ENCODE measurements around the gene CTBP1. TPM values are rescaled to one million over a fixed set of nuclear protein-coding genes. Genes with fewer than 3 reads are reported as not detected.
"Not testable (repeated sequence)": the region's sequence is repeated elsewhere in the genome, so short reads cannot be mapped to it uniquely, and the experiment has no call there.

The CTBP1 gene
- total RNA-seq, 1 experiment from 2014 or later: 153 TPM

DNA sequence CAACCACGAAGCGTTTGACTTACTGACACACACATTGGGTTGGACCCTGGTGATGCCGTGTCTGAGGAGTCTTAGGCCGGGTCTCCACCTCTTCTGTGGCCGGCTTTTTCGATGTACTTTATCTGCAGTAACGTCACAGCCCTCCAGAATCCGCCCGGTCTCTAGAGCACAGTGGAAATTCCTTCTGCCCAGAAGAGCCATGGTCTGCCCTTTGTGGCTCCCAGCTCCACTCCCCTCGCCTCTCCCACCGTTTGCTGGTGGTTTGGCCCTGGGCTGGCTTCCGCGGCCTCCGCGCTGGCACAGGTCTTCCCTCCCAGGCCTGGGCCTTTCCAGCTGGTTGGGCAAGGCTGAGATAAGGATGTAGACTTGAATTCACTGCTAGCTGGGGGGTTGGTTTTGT lies 45.1 kb upstream of the CTBP1 start:
- H4K20me1 ChIP-seq (ENCODE audit: insufficient read depth): peaks cover 58% of the 10 kb centered on the region
- H2AFZ ChIP-seq: no peak overlapping the region
- H3K4me1 ChIP-seq (replicated peaks; ENCODE audit: insufficient read depth): peaks cover 19% of the 10 kb centered on the region
- intact Hi-C loops (cut with micrococcal nuclease; ENCODE audit: unreplicated experiment): loop anchor here (5.0 kb wide), 1 partner anchor 47 kb away; the partner anchor contains the start of gene CTBP1
- peaks cover 7% of the 10 kb centered on the region for H3F3A ChIP-seq (ENCODE audit: insufficient read depth, low read depth)
- no peaks in the 10 kb centered on the region for H3K9me3 ChIP-seq (ENCODE audit: insufficient read depth, low read depth)
- H3K4me3 ChIP-seq: no peak overlapping the region
- H3K27me3 ChIP-seq (ENCODE audit: insufficient read depth, low read depth): no peaks in the 10 kb centered on the region
- H3K79me2 ChIP-seq (ENCODE audit: low read depth): peaks cover 73% of the 10 kb centered on the region
- H3K27ac ChIP-seq: no peak overlapping the region
- no peaks in the 10 kb centered on the region for H3K36me3 ChIP-seq (ENCODE audit: low read depth)
- TF ChIP-seq, protein P1, sequence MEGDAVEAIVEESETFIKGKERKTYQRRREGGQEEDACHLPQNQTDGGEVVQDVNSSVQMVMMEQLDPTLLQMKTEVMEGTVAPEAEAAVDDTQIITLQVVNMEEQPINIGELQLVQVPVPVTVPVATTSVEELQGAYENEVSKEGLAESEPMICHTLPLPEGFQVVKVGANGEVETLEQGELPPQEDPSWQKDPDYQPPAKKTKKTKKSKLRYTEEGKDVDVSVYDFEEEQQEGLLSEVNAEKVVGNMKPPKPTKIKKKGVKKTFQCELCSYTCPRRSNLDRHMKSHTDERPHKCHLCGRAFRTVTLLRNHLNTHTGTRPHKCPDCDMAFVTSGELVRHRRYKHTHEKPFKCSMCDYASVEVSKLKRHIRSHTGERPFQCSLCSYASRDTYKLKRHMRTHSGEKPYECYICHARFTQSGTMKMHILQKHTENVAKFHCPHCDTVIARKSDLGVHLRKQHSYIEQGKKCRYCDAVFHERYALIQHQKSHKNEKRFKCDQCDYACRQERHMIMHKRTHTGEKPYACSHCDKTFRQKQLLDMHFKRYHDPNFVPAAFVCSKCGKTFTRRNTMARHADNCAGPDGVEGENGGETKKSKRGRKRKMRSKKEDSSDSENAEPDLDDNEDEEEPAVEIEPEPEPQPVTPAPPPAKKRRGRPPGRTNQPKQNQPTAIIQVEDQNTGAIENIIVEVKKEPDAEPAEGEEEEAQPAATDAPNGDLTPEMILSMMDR (conservative IDR thresholded peaks at IDR 0.05): no peak
- POLR2A ChIA-PET (ENCODE audit: unreplicated experiment): interaction anchor here (0.5 kb wide), 1 partner anchor 36 kb away, joined by 8 read pairs; no protein-coding TSS in a partner anchor
- DNase-seq: no peak
- no TSS peak for BruUV-seq (replicated peaks)
- no peak overlapping the region for H3K4me2 ChIP-seq
- CTCF ChIA-PET: no interaction called here
- H3K9me2 ChIP-seq (ENCODE audit: insufficient read depth): no peaks in the 10 kb centered on the region

DNA sequence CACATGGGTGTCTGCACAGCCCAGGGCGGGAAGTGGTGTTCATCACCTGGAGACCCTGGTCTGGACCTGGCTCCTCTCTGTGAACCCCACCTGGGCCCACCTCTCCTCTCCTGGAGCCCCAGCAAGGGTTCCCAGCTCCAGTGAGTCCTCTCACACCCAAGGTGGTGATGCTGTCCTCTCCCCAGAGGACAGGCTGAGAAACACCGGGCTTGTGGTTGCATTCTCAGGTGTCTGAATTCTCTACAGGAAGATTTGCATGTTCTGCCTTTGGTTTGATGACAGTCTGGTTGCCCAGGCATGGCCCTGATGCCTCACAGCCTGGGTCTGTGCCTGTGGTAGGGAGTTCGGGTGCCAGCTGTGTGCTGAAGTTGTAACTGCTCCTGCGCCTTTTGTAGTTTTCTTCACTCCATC lies 44.6 kb upstream of the CTBP1 start:
- Histone ChIP-seq H3K9me3 (ENCODE audit: insufficient read depth, low read depth) (no peaks in the 10 kb centered on the region), H3K27me3 (ENCODE audit: insufficient read depth, low read depth) (no peaks in the 10 kb centered on the region), H3F3A (ENCODE audit: insufficient read depth, low read depth) (peaks cover 11% of the 10 kb centered on the region), H3K27ac (no peak overlapping the region), H3K4me1 (replicated peaks; ENCODE audit: insufficient read depth) (peaks cover 24% of the 10 kb centered on the region), H3K79me2 (ENCODE audit: low read depth) (peaks cover 70% of the 10 kb centered on the region), H2AFZ (no peak overlapping the region), H4K20me1 (ENCODE audit: insufficient read depth) (peaks cover 56% of the 10 kb centered on the region), H3K36me3 (ENCODE audit: low read depth) (no peaks in the 10 kb centered on the region), H3K4me2 (no peak overlapping the region), H3K4me3 (no peak overlapping the region), H3K9me2 (ENCODE audit: insufficient read depth) (no peaks in the 10 kb centered on the region)
- no peak for DNase-seq
- intact Hi-C loops (cut with micrococcal nuclease; ENCODE audit: unreplicated experiment): loop anchor here (5.0 kb wide), 1 partner anchor 46 kb away; the partner anchor contains the start of gene CTBP1
- POLR2A ChIA-PET (ENCODE audit: unreplicated experiment): interaction anchor here (0.6 kb wide), 1 partner anchor 609 kb away, joined by 3 read pairs; no protein-coding TSS in a partner anchor
- CTCF ChIA-PET: no interaction called here
- TF ChIP-seq, protein P1 (conservative IDR thresholded peaks at IDR 0.05): no peak
- no peak for TF ChIP-seq EZH2 (IDR thresholded peaks at IDR 0.05; ENCODE audit: low read depth)
- no TSS peak for BruUV-seq (replicated peaks)

DNA sequence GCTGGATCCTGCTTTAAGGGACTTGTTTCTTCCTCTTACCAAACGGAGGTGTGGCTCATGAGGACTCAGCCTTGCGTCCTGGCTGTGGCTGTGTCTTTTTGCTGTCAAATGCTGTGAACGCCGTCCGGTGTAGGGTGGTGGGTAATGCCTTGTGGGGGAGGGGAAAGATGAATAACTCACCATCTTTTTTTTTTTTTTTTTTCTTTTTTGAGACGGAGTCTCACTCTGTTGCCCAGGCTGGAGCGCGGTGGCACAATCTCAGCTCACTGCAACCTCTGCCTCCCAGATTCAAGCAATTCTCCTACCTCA lies 43.7 kb upstream of the CTBP1 start:
- POLR2A ChIA-PET (ENCODE audit: unreplicated experiment): not testable (repeated sequence)

More for the DNA sequence above, 43.7 kb upstream of the CTBP1 start:
- H2AFZ ChIP-seq; H3K9me3 ChIP-seq (ENCODE audit: insufficient read depth, low read depth); DNase-seq; H3K27me3 ChIP-seq (ENCODE audit: insufficient read depth, low read depth); H3K36me3 ChIP-seq (ENCODE audit: low read depth); BruUV-seq (replicated peaks); CTCF ChIA-PET; H3K27ac ChIP-seq; H3K4me3 ChIP-seq; H3K9me2 ChIP-seq (ENCODE audit: insufficient read depth): not testable (repeated sequence)
- Histone ChIP-seq H3F3A (ENCODE audit: insufficient read depth, low read depth) (peaks cover 11% of the 10 kb centered on the region), H3K4me1 (replicated peaks; ENCODE audit: insufficient read depth) (peaks cover 27% of the 10 kb centered on the region), H4K20me1 (ENCODE audit: insufficient read depth) (peaks cover 56% of the 10 kb centered on the region), H3K4me2 (peak overlapping the region; percentile 89; the same call in 1 of the 2 replicates), H3K79me2 (ENCODE audit: low read depth) (peaks cover 65% of the 10 kb centered on the region)
- intact Hi-C loops (cut with micrococcal nuclease; ENCODE audit: unreplicated experiment): loop anchor here (5.0 kb wide), 1 partner anchor 45 kb away; the partner anchor contains the start of gene CTBP1
